T-cell (primary cell): ENCODE measurements around the gene AHNAK2. TPM values are rescaled to one million over a fixed set of nuclear protein-coding genes. Genes with fewer than 3 reads are reported as not detected.
A peak's percentile ranks its signal among the peaks of the same experiment; 100 is the strongest.

Experiments
- ATAC-seq, 4 experiments: fragments of 200-7000 bp in 3 of 4; fragments of 150-1000 bp in 1 of 4; cut with Tn5 transposase; replicated peaks in 1 of 4; 1 replicate in 3 of 4; 2 replicates in 1 of 4; pipeline ENCODE4 v1.10.0; 2021; ENCODE audit warnings: moderate library complexity in 3 of 4, mild to moderate bottlenecking in 2 of 4, moderate number of reproducible peaks in 1 of 4
- CTCF ChIA-PET, 2 donors: fragments of 300-600 bp; sonication (Branson Sonifier 250); formaldehyde crosslinking; loops; one replicate each; lab custom pipeline; 2022; ENCODE audit warnings: antibody characterized with exemption in 2 of 2; lab: Charles Lee
- POLR2A ChIA-PET, 2 donors: fragments of 300-600 bp; sonication (Branson Sonifier 250); formaldehyde crosslinking; loops; one replicate each; lab custom pipeline; 2022; ENCODE audit warnings: antibody characterized with exemption in 2 of 2; lab: Charles Lee
- DNase-seq, 35 experiments: peaks; one replicate each; pipeline versions ENCODE4 v3.0.0 to v3.0.0-alpha.2; 2013 to 2023
- H3K27ac ChIP-seq: one replicate; pipeline ENCODE4 v1.5.1; 2013; ENCODE audit warnings: low read length
- H3K27me3 ChIP-seq, 2 experiments: replicated peaks in 1 of 2; 1 replicate in 1 of 2; 2 replicates in 1 of 2; pipeline versions ENCODE4 v1.6.1 to v1.7.0; 2013; ENCODE audit warnings: low read length in 1 of 2, mixed read lengths in 1 of 2; ENCODE audit not compliant: control insufficient read depth in 2 of 2, insufficient read depth in 2 of 2; ENCODE audit errors: extremely low read depth in 1 of 2
- H3K36me3 ChIP-seq, 2 donors: 1 replicate in 1 of 2; 2 replicates in 1 of 2; pipeline versions ENCODE4 v1.6.1 to v1.7.0; 2013; ENCODE audit warnings: low read length in 1 of 2; ENCODE audit not compliant: control insufficient read depth in 2 of 2, insufficient read depth in 1 of 2; ENCODE audit errors: extremely low read depth in 1 of 2
- H3K4me1 ChIP-seq, 2 experiments: 1 replicate in 1 of 2; 2 replicates in 1 of 2; pipeline versions ENCODE4 v1.6.1 to v1.7.0; 2013; ENCODE audit warnings: low read length in 2 of 2, mixed read lengths in 1 of 2; ENCODE audit not compliant: insufficient read depth in 2 of 2, control insufficient read depth in 1 of 2; ENCODE audit errors: extremely low read depth in 1 of 2
- H3K4me3 ChIP-seq, 2 donors: 1 replicate in 1 of 2; 2 replicates in 1 of 2; pipeline versions ENCODE4 v1.5.1 to v1.7.0; 2013; ENCODE audit warnings: mild to moderate bottlenecking in 2 of 2, low read length in 1 of 2, moderate library complexity in 1 of 2; ENCODE audit not compliant: control insufficient read depth in 1 of 2; ENCODE audit errors: extremely low read depth in 1 of 2
- H3K9me3 ChIP-seq: 2 replicates; pipeline ENCODE4 v1.7.0; 2013
- H3K27ac Mint-ChIP-seq, 2 donors: one replicate each; pipeline ENCODE4 v1.8.0; 2020 to 2021; ENCODE audit warnings: mild to moderate bottlenecking in 2 of 2, mixed read lengths in 2 of 2
- H3K27me3 Mint-ChIP-seq, 2 donors: one replicate each; pipeline ENCODE4 v1.8.0; 2021 to 2022; ENCODE audit warnings: mixed read lengths in 2 of 2
- H3K36me3 Mint-ChIP-seq: one replicate; pipeline ENCODE4 v1.8.0; 2021; ENCODE audit warnings: mixed read lengths
- H3K4me1 Mint-ChIP-seq, 3 donors: one replicate each; pipeline ENCODE4 v1.8.0; 2020 to 2022; ENCODE audit warnings: mixed read lengths in 3 of 3, mild to moderate bottlenecking in 1 of 3
- H3K4me3 Mint-ChIP-seq, 3 donors: one replicate each; pipeline ENCODE4 v1.8.0; 2020 to 2022; ENCODE audit warnings: mild to moderate bottlenecking in 3 of 3, mixed read lengths in 3 of 3, moderate library complexity in 3 of 3
- H3K9me3 Mint-ChIP-seq, 3 donors: one replicate each; pipeline ENCODE4 v1.8.0; 2020 to 2022; ENCODE audit warnings: mixed read lengths in 3 of 3
- WGBS: methylation state at CpG from one replicate; pipeline ENCODE4 v1.1.5; 2013; ENCODE audit warnings: missing lambda C conversion rate; ENCODE audit not compliant: insufficient coverage; 5-methylcytosine and 5-hydroxymethylcytosine counted together
- total RNA-seq, 35 experiments: library from RNA in 6 of 35; stranded (reverse) in 6 of 35; fragments of 120-200 nt in 1 of 35; gene quantifications; one replicate each; pipeline versions ENCODE4 v1.2.1 to v1.2.4 and lab custom pipeline; 2013 to 2026

AHNAK2 gene
- total RNA-seq, 5 donors from 2014 or later (not counting 1 experiment from before 2014, with no cell fraction given): 0.20 to 0.38 (median 0.22) TPM; not detected in 2

- H3K36me3 ChIP-seq: no peaks in the 10 kb centered on the region
- Mint-ChIP-seq H3K4me1 (peaks cover 0 to 6% (median 0%) of the 10 kb centered on the region in 3 donors), H3K27me3 (peaks cover 3 to 11% of the 10 kb centered on the region in 2 donors), H3K4me3 (no peak overlapping the region), H3K36me3 (no peaks in the 10 kb centered on the region), H3K27ac (no peak overlapping the region), H3K9me3 (no peaks in the 10 kb centered on the region)
- ChIA-PET POLR2A (no interaction called here), CTCF (no interaction called here)
- ATAC-seq (no peak), DNase-seq (peak in 1 of 35 experiments; percentile 5)
- peaks cover 0 to 57% of the 10 kb centered on the region in 2 experiments for H3K27me3 ChIP-seq
- H3K9me3 ChIP-seq: no peaks in the 10 kb centered on the region
- H3K4me1 ChIP-seq: peaks cover 0 to 9% of the 10 kb centered on the region in 2 experiments
- H3K27ac ChIP-seq: no peak overlapping the region
- H3K4me3 ChIP-seq: no peak overlapping the region
- WGBS: 87% methylated on average over 4 of the region's 11 CpGs
Measured at GRCh38 chr14:104937694-104938365, 40.3 kb downstream of the AHNAK2 start.

DNA sequence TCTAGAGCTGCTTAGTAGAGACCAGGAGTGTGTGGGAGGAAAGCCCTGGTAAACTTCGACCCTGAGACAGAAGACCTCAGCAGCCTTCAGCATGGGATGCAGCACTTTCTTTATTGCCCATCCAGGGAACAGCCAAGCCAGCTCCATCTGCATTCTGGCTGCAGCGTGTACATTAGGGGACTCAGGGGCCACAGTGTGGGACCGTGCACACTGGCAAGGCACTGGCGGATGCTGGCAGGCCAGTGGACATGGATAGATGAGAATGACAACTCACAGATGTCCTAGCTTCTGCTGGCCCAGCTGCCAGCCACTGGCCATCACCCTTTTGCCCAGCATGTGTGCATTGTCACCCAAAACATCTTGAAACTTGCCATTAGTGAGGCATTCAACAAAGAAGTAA is 41.0 kb downstream of the AHNAK2 start:
- H3K27me3 Mint-ChIP-seq: peaks cover 3 to 11% of the 10 kb centered on the region in 2 donors
- WGBS: 60% methylated on average over 4 of the region's 4 CpGs
- peaks cover 0 to 6% (median 0%) of the 10 kb centered on the region in 3 donors for H3K4me1 Mint-ChIP-seq
- H3K27ac ChIP-seq: no peak overlapping the region
- no peak for DNase-seq
- ChIA-PET POLR2A (no interaction called here), CTCF (no interaction called here)
- H3K4me1 ChIP-seq: peaks cover 0 to 13% of the 10 kb centered on the region in 2 experiments
- no peak for ATAC-seq
- no peaks in the 10 kb centered on the region for H3K9me3 Mint-ChIP-seq
- peaks cover 0 to 59% of the 10 kb centered on the region in 2 experiments for H3K27me3 ChIP-seq
- H3K4me3 Mint-ChIP-seq: no peak overlapping the region
- no peaks in the 10 kb centered on the region for H3K36me3 Mint-ChIP-seq
- no peak overlapping the region for H3K27ac Mint-ChIP-seq
- H3K9me3 ChIP-seq: no peaks in the 10 kb centered on the region
- H3K4me3 ChIP-seq: no peak overlapping the region
- H3K36me3 ChIP-seq: no peaks in the 10 kb centered on the region

GRCh38 chr14:104936361-104937155 is 41.6 kb downstream of the AHNAK2 start:
- H3K9me3 ChIP-seq: no peaks in the 10 kb centered on the region
- Mint-ChIP-seq H3K36me3 (no peaks in the 10 kb centered on the region), H3K27me3 (peaks cover 3 to 11% of the 10 kb centered on the region in 2 donors), H3K4me3 (no peak overlapping the region), H3K4me1 (peaks cover 0 to 6% (median 0%) of the 10 kb centered on the region in 3 donors), H3K27ac (no peak overlapping the region), H3K9me3 (no peaks in the 10 kb centered on the region)
- WGBS: 90% methylated on average over 2 of the region's 10 CpGs
- ChIA-PET POLR2A (no interaction called here), CTCF (no interaction called here)
- H3K27ac ChIP-seq: no peak overlapping the region
- DNase-seq (no peak), ATAC-seq (no peak)
- peaks cover 0 to 13% of the 10 kb centered on the region in 2 experiments for H3K4me1 ChIP-seq
- no peaks in the 10 kb centered on the region for H3K36me3 ChIP-seq
- peaks cover 0 to 53% of the 10 kb centered on the region in 2 experiments for H3K27me3 ChIP-seq
- no peak overlapping the region for H3K4me3 ChIP-seq

DNA sequence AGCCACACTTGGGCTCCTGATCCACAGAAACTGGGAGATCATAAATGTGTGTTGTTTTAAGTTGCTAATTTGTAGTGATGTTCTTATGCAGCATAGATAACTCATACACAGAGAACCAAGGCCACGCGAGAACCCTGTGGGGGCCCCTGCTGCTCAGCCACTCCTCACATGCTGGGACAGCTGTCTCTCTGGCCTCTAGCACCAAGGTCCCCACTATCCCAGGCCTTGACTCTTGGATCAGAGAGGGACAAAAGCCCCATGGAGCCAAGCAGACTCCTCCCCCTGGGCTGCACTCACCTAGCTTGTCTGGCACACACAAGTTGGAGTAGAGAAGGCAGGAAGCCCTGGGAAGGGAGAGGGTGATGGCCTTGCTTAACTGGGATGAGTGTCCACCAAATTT is 42.2 kb downstream of the AHNAK2 start:
- DNase-seq: peak in 1 of 35 experiments; percentile 3

DNA sequence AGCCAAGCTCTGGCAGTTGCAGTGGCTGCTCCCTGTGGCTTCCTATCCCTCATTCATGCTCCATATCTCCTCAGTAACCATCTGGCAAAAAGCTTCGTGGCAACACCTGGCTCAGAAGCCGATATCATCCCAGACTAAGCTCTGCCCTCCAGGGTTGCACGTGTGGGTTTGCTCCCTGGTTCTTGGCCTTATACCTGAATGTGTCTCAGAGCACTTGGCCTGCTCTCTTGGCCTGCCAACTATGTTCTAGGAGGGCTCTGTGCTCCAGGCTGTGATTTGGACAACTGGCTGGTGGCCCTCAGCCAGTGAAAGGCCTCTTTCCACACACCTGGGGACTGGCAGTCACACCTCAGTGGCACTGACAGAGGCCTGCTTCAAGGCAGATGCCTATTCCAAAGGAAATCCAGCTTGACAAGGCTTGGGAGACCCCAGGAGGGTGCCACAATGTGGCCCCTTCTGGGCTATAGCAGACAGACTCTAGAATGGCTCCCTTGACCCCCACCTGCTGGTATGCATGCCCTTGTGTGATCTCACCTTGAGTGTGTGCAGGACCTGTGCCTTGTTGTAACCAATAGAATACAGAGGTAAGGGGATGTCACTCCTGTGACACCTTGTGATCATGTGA is 43.0 kb downstream of the AHNAK2 start:
- no peak overlapping the region for H3K4me3 ChIP-seq
- peaks cover 0 to 6% (median 0%) of the 10 kb centered on the region in 3 donors for H3K4me1 Mint-ChIP-seq
- peaks cover 0 to 45% of the 10 kb centered on the region in 2 experiments for H3K27me3 ChIP-seq
- H3K27ac ChIP-seq: no peak overlapping the region
- peaks cover 1 to 11% of the 10 kb centered on the region in 2 donors for H3K27me3 Mint-ChIP-seq
- no peaks in the 10 kb centered on the region for H3K9me3 Mint-ChIP-seq
- DNase-seq (peak in 1 of 35 experiments; percentile 9), ATAC-seq (no peak)
- WGBS: 59% methylated on average over 3 of the region's 3 CpGs
- no peaks in the 10 kb centered on the region for H3K9me3 ChIP-seq
- peaks cover 0 to 13% of the 10 kb centered on the region in 2 experiments for H3K4me1 ChIP-seq
- H3K36me3 Mint-ChIP-seq: no peaks in the 10 kb centered on the region
- H3K4me3 Mint-ChIP-seq: peak overlapping the region; percentile 57 to 75 (median 59)
- ChIA-PET CTCF (no interaction called here), POLR2A (no interaction called here)
- no peak overlapping the region for H3K27ac Mint-ChIP-seq
- H3K36me3 ChIP-seq: no peaks in the 10 kb centered on the region

More for the DNA sequence above, 42.2 kb downstream of the AHNAK2 start:
- Histone ChIP-seq H3K4me1 (peaks cover 0 to 13% of the 10 kb centered on the region in 2 experiments), H3K27ac (no peak overlapping the region), H3K27me3 (peaks cover 0 to 51% of the 10 kb centered on the region in 2 experiments), H3K9me3 (no peaks in the 10 kb centered on the region), H3K4me3 (no peak overlapping the region), H3K36me3 (no peaks in the 10 kb centered on the region)
- ATAC-seq: no peak
- peaks cover 0 to 6% (median 0%) of the 10 kb centered on the region in 3 donors for H3K4me1 Mint-ChIP-seq
- no peaks in the 10 kb centered on the region for H3K9me3 Mint-ChIP-seq
- WGBS: no CpG with 5 or more reads among the region's 2 CpGs
- no peak overlapping the region for H3K27ac Mint-ChIP-seq
- CTCF ChIA-PET: no interaction called here
- H3K27me3 Mint-ChIP-seq: peaks cover 3 to 11% of the 10 kb centered on the region in 2 donors
- no peaks in the 10 kb centered on the region for H3K36me3 Mint-ChIP-seq
- POLR2A ChIA-PET: no interaction called here
- no peak overlapping the region for H3K4me3 Mint-ChIP-seq
